Fibroblast of skin of left biceps (primary cell): Measurements from ENCODE around the gene USH1C.

Experiments used
- DNase-seq, 2 experiments: peaks; one replicate each; pipeline ENCODE4 v3.0.0-alpha.2; 2013; ENCODE audit warnings: low read depth in 2 of 2

Gene USH1C

GRCh38 chr11:17570034-17570433, 25.8 kb upstream of the USH1C start:
- DNase-seq = no peak

- DNase-seq = no peak
These were observed 24.7 kb upstream of the USH1C start for GRCh38 chr11:17568944-17569343.

- DNase-seq = no peak
These were observed 20.4 kb upstream of the USH1C start for GRCh38 chr11:17564687-17565042.

GRCh38 chr11:17563961-17564686, 19.9 kb upstream of the USH1C start:
- DNase-seq = no peak

GRCh38 chr11:17563231-17563646, 19.0 kb upstream of the USH1C start:
- no peak for DNase-seq

- no peak for DNase-seq
These were observed 17.3 kb upstream of the USH1C start for GRCh38 chr11:17561526-17561925.

GRCh38 chr11:17561111-17561415, 16.8 kb upstream of the USH1C start:
- DNase-seq = no peak

- DNase-seq = no peak
These were observed 16.3 kb upstream of the USH1C start for GRCh38 chr11:17560281-17561110.

GRCh38 chr11:17559341-17560087, 15.3 kb upstream of the USH1C start:
- no peak for DNase-seq

GRCh38 chr11:17558916-17559315, 14.7 kb upstream of the USH1C start:
- DNase-seq = no peak

- no peak for DNase-seq
These were observed 14.0 kb upstream of the USH1C start for GRCh38 chr11:17558025-17558780.

- no peak for DNase-seq
These were observed 12.8 kb upstream of the USH1C start for GRCh38 chr11:17556999-17557398.

- DNase-seq = no peak
These were observed 10.3 kb upstream of the USH1C start for GRCh38 chr11:17554487-17554886.

GRCh38 chr11:17553249-17553546, 9.0 kb upstream of the USH1C start:
- no peak for DNase-seq

GRCh38 chr11:17552392-17553248, 8.4 kb upstream of the USH1C start:
- DNase-seq = no peak

GRCh38 chr11:17552041-17552355, 7.8 kb upstream of the USH1C start:
- no peak for DNase-seq

- DNase-seq = no peak
These were observed 7.3 kb upstream of the USH1C start for GRCh38 chr11:17551347-17552040.

- no peak for DNase-seq
These were observed 6.5 kb upstream of the USH1C start for GRCh38 chr11:17550450-17551346.

- no peak for DNase-seq
These were observed 4.2 kb upstream of the USH1C start for GRCh38 chr11:17548444-17548843.

GRCh38 chr11:17547932-17548331, 3.7 kb upstream of the USH1C start:
- DNase-seq = no peak
